ENCODE data around the gene IL4. TPM values are rescaled to one million over a fixed set of nuclear protein-coding genes. Genes with fewer than 3 reads are reported as not detected.

The IL4 gene
- total RNA-seq, 2 donors from 2014 or later: not detected

DNA sequence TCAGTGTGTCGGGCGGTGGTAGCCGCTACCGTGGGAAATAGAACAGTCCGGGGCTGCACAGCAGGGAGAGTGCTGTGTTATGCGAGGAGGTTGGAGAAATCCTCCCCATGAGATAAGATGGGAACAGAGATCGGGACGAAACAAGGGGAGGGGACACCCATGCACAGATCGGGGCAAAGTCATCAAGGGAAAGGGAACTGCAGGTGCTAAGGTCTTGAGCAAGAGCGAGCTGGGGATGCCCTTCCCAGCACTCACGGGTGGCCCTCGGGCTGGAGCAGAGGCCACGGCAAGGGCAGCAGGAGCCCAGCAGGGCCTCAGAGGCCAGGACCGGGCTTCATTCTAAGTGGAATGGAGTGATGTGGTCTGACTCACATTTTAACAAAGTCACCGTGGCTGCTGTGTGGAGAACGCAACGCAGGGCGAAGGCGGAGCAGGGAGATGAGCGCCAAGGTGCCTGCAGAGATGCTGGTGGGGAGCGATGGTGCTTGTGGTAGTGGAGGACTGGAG, 8.2 kb upstream of the IL4 start:
- H3K27ac ChIP-seq (ENCODE audit: low read depth, low read length): no peak overlapping the region
- Mint-ChIP-seq H3K9me3 (no peaks in the 10 kb centered on the region), H3K27ac (no peak overlapping the region), H3K4me3 (no peak overlapping the region), H3K36me3 (ENCODE audit: low read depth) (no peaks in the 10 kb centered on the region), H3K4me1 (peaks cover 25% of the 10 kb centered on the region), H3K27me3 (ENCODE audit: insufficient read depth) (peaks cover 2% of the 10 kb centered on the region)
- H3K9ac ChIP-seq (ENCODE audit: extremely low read depth, low read length, poor library complexity, severe bottlenecking): no peak overlapping the region
- H3K27me3 ChIP-seq (ENCODE audit: control insufficient read depth, insufficient read depth, low read length, poor library complexity, severe bottlenecking): no peaks in the 10 kb centered on the region
- TF ChIP-seq, protein P1, sequence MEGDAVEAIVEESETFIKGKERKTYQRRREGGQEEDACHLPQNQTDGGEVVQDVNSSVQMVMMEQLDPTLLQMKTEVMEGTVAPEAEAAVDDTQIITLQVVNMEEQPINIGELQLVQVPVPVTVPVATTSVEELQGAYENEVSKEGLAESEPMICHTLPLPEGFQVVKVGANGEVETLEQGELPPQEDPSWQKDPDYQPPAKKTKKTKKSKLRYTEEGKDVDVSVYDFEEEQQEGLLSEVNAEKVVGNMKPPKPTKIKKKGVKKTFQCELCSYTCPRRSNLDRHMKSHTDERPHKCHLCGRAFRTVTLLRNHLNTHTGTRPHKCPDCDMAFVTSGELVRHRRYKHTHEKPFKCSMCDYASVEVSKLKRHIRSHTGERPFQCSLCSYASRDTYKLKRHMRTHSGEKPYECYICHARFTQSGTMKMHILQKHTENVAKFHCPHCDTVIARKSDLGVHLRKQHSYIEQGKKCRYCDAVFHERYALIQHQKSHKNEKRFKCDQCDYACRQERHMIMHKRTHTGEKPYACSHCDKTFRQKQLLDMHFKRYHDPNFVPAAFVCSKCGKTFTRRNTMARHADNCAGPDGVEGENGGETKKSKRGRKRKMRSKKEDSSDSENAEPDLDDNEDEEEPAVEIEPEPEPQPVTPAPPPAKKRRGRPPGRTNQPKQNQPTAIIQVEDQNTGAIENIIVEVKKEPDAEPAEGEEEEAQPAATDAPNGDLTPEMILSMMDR (conservative IDR thresholded peaks at IDR 0.05): no peak
- H3K36me3 ChIP-seq (ENCODE audit: control insufficient read depth, insufficient read depth, low read length): no peaks in the 10 kb centered on the region
- peaks cover 9% of the 10 kb centered on the region for H3K4me1 ChIP-seq (ENCODE audit: control insufficient read depth, insufficient read depth, low read length)
- H3K4me3 ChIP-seq (ENCODE audit: low read length): no peak overlapping the region
- WGBS, 2 experiments (ENCODE audit: insufficient coverage in 1 of 2, insufficient read length in 1 of 2): 86 to 87% methylated on average over 11 to 20 of the region's 21 CpGs
- DNase-seq: no peak
- no peaks in the 10 kb centered on the region for H3K9me3 ChIP-seq (ENCODE audit: control insufficient read depth, low read length)

DNA sequence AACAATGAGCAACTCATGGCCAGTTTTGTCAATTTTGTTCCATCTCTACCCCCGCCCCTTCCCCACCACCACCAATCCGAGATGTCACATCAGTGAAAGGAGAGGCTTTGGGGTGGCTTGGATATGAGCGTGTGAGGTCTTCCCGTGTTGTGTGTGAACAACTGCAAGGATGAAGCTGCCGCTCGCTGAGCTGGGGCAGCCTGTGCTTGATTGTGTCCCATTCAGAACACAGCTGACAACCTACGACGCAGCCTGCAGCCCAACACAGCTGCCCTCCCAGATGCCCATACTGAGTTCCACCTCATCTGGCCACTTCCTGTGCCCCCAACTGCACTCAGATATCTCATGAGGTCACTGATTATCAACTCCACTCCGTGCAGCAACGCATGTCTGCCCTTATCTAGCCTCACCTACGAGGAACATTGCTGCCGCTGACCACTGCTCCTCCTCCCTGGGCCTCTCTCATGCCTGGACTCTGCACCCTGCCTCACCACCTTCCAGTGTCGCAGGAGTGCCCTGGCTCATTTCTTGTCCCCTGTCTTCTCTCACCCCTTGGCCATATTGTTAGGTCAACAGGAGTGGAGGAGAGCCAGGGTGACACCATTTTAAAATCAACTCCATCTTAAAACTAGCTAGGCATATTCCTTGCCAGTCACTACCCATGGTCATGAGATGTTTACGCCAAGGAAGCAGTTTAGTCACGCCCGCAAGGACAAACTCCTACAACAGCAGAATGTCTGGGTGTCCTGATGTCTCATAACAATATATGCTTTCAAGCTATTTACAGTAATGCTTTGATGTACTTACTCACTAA, 7.3 kb upstream of the IL4 start:
- Histone ChIP-seq H3K9me3 (ENCODE audit: control insufficient read depth, low read length) (no peaks in the 10 kb centered on the region), H3K9ac (ENCODE audit: extremely low read depth, low read length, poor library complexity, severe bottlenecking) (no peak overlapping the region), H3K4me3 (ENCODE audit: low read length) (no peak overlapping the region), H3K27me3 (ENCODE audit: control insufficient read depth, insufficient read depth, low read length, poor library complexity, severe bottlenecking) (no peaks in the 10 kb centered on the region), H3K36me3 (ENCODE audit: control insufficient read depth, insufficient read depth, low read length) (no peaks in the 10 kb centered on the region), H3K4me1 (ENCODE audit: control insufficient read depth, insufficient read depth, low read length) (peaks cover 9% of the 10 kb centered on the region), H3K27ac (ENCODE audit: low read depth, low read length) (no peak overlapping the region)
- 92 to 95% methylated on average over 13 to 16 of the region's 16 CpGs for WGBS, 2 experiments (ENCODE audit: insufficient coverage in 1 of 2, insufficient read length in 1 of 2)
- TF ChIP-seq, protein P1 (conservative IDR thresholded peaks at IDR 0.05): no peak
- Mint-ChIP-seq H3K36me3 (ENCODE audit: low read depth) (no peaks in the 10 kb centered on the region), H3K4me3 (no peak overlapping the region), H3K27me3 (ENCODE audit: insufficient read depth) (no peaks in the 10 kb centered on the region), H3K9me3 (no peaks in the 10 kb centered on the region), H3K4me1 (peaks cover 22% of the 10 kb centered on the region), H3K27ac (no peak overlapping the region)
- DNase-seq: no peak

DNA sequence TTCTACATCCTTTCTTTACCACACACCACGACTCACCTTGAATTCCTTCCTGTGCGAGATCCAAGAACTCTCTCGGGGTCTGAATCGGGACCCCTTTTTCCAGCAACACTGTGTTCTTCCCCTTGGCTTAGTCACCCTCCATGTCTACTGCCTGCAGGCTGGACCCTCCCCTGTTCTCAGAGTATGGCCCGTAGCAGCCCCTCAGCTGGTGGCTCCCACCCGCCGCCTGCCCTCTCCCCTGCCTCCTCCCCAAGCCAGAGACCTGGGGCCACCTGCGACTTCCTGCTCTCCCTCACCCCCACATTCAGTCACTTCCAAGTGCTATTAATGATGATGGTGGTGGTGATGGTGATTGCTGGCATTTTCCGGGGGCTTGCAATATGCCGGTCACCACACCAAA, 6.5 kb upstream of the IL4 start:
- H3K9ac ChIP-seq (ENCODE audit: extremely low read depth, low read length, poor library complexity, severe bottlenecking): no peak overlapping the region
- no peaks in the 10 kb centered on the region for H3K27me3 ChIP-seq (ENCODE audit: control insufficient read depth, insufficient read depth, low read length, poor library complexity, severe bottlenecking)
- no peaks in the 10 kb centered on the region for H3K9me3 ChIP-seq (ENCODE audit: control insufficient read depth, low read length)
- Mint-ChIP-seq H3K4me3 (no peak overlapping the region), H3K4me1 (peaks cover 22% of the 10 kb centered on the region), H3K27me3 (ENCODE audit: insufficient read depth) (no peaks in the 10 kb centered on the region), H3K27ac (no peak overlapping the region), H3K36me3 (ENCODE audit: low read depth) (no peaks in the 10 kb centered on the region), H3K9me3 (no peaks in the 10 kb centered on the region)
- no peak overlapping the region for H3K4me3 ChIP-seq (ENCODE audit: low read length)
- no peak overlapping the region for H3K27ac ChIP-seq (ENCODE audit: low read depth, low read length)
- H3K4me1 ChIP-seq (ENCODE audit: control insufficient read depth, insufficient read depth, low read length): peaks cover 9% of the 10 kb centered on the region
- DNase-seq: no peak
- H3K36me3 ChIP-seq (ENCODE audit: control insufficient read depth, insufficient read depth, low read length): no peaks in the 10 kb centered on the region
- TF ChIP-seq, protein P1 (conservative IDR thresholded peaks at IDR 0.05): no peak
- 94% methylated on average over 9 of the region's 10 CpGs; no CpG with 5 or more reads in 1 of the 2 experiments for WGBS, 2 experiments (ENCODE audit: insufficient coverage in 1 of 2, insufficient read length in 1 of 2)
